RWPE2 (cell line): Measurements from ENCODE around the gene ICE1.
A peak's percentile ranks its signal among the peaks of the same experiment; 100 is the strongest.

Source experiments
- ATAC-seq: fragments of 200-7000 bp; cut with Tn5 transposase; 3 replicates; pipeline ENCODE4 v1.9.1; 2021; ENCODE audit warnings: low read depth
- DNase-seq: peaks from one replicate; pipeline ENCODE4 v3.0.0-alpha.2; 2020; ENCODE audit warnings: low spot score
- H3K27ac ChIP-seq: fragments of 450-650 bp; 2 replicates; pipeline ENCODE4 v1.5.1; 2017; ENCODE audit warnings: mild to moderate bottlenecking; ENCODE audit not compliant: poor library complexity, severe bottlenecking
- H3K27me3 ChIP-seq: fragments of 250-450 bp; sonication (Bioruptor Pico); 2 replicates; pipeline ENCODE4 v1.5.1; 2021; ENCODE audit warnings: mild to moderate bottlenecking, moderate library complexity; ENCODE audit not compliant: insufficient read depth, poor library complexity, severe bottlenecking
- H3K36me3 ChIP-seq: fragments of 250-450 bp; sonication (Bioruptor Pico); 2 replicates; pipeline ENCODE4 v1.5.1; 2020; ENCODE audit warnings: low read depth, mild to moderate bottlenecking, moderate library complexity
- H3K4me1 ChIP-seq: fragments of 250-450 bp; sonication (Bioruptor Pico); 2 replicates; pipeline ENCODE4 v1.5.1; 2021; ENCODE audit warnings: mild to moderate bottlenecking, moderate library complexity; ENCODE audit not compliant: insufficient read depth, poor library complexity, severe bottlenecking
- H3K4me3 ChIP-seq: fragments of 250-450 bp; sonication (Bioruptor Pico); 2 replicates; pipeline ENCODE4 v1.5.1; 2021; ENCODE audit warnings: mild to moderate bottlenecking, moderate library complexity; ENCODE audit not compliant: severe bottlenecking
- H3K9me3 ChIP-seq: fragments of 250-450 bp; sonication (Bioruptor Pico); 2 replicates; pipeline ENCODE4 v1.5.1; 2021; ENCODE audit warnings: mild to moderate bottlenecking, moderate library complexity; ENCODE audit not compliant: severe bottlenecking
- TF ChIP-seq, protein P1 (sequence below): fragments of 450-650 bp; IDR thresholded peaks from one replicate; pipeline ENCODE4 v1.5.1; 2017; ENCODE audit warnings: mild to moderate bottlenecking, moderate library complexity; ENCODE audit not compliant: poor library complexity, severe bottlenecking

The ICE1 gene

DNA sequence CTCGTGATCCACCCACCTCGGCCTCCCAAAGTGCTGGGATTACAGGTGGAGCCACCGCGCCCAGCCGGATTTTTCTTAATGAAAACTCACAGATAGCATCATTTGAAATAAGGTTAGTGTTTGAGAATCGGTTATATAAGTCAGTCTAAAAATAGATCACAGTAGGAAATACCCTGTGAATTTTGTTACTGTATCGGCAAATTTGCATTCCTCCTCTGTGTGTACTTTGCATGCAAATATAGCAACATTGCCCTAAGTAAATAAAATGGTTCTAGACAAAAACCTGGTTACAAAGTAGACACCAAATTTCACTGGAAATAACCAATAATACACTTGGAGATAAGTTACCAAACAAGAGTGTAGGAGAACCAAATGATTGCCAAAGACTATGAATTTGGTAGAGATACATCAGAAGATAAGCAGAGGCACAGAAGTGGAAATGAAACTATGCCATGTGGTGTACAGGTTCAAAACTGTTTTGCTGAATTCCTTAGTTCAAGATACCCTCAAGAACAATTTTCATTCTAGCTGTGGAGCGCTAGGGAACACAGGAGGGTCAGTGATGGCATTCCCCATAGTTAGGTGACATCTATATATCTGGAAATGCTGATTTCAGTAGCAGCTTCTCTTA lies 58.1 kb downstream of the ICE1 start:
- peaks cover 81% of the 10 kb centered on the region for H3K36me3 ChIP-seq
- H3K4me3 ChIP-seq, result no peak overlapping the region
- no peaks in the 10 kb centered on the region for H3K27me3 ChIP-seq
- no peak overlapping the region for H3K27ac ChIP-seq
- no peak for ATAC-seq
- DNase-seq, result no peak
- TF ChIP-seq, protein P1, sequence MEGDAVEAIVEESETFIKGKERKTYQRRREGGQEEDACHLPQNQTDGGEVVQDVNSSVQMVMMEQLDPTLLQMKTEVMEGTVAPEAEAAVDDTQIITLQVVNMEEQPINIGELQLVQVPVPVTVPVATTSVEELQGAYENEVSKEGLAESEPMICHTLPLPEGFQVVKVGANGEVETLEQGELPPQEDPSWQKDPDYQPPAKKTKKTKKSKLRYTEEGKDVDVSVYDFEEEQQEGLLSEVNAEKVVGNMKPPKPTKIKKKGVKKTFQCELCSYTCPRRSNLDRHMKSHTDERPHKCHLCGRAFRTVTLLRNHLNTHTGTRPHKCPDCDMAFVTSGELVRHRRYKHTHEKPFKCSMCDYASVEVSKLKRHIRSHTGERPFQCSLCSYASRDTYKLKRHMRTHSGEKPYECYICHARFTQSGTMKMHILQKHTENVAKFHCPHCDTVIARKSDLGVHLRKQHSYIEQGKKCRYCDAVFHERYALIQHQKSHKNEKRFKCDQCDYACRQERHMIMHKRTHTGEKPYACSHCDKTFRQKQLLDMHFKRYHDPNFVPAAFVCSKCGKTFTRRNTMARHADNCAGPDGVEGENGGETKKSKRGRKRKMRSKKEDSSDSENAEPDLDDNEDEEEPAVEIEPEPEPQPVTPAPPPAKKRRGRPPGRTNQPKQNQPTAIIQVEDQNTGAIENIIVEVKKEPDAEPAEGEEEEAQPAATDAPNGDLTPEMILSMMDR, result no peak
- no peaks in the 10 kb centered on the region for H3K4me1 ChIP-seq
- H3K9me3 ChIP-seq, result no peaks in the 10 kb centered on the region

DNA sequence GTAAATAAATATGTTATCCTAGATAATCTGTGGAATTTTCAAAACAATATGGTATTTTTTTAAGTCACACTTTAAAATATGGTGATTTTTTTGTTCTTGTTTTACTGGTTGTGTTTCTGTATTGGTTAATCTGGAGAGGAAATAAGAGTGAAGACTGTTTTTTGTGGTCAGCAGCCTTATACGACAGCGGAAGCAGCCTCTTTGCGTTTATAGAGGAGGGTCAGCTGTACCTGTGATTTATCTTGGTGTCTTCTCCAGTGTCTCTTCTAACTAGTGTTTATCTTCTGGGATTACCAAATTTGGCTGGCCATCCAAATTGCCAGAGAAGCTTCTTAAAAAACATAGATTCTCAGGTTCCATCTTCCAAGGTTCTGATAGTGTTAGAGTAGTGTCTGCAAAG lies 58.7 kb downstream of the ICE1 start:
- ATAC-seq (no peak), DNase-seq (no peak)
- H3K36me3 ChIP-seq, result peaks cover 79% of the 10 kb centered on the region
- H3K27me3 ChIP-seq, result no peaks in the 10 kb centered on the region
- H3K27ac ChIP-seq, result no peak overlapping the region
- no peak overlapping the region for H3K4me3 ChIP-seq
- no peaks in the 10 kb centered on the region for H3K9me3 ChIP-seq
- TF ChIP-seq, protein P1, result no peak
- H3K4me1 ChIP-seq, result no peaks in the 10 kb centered on the region

DNA sequence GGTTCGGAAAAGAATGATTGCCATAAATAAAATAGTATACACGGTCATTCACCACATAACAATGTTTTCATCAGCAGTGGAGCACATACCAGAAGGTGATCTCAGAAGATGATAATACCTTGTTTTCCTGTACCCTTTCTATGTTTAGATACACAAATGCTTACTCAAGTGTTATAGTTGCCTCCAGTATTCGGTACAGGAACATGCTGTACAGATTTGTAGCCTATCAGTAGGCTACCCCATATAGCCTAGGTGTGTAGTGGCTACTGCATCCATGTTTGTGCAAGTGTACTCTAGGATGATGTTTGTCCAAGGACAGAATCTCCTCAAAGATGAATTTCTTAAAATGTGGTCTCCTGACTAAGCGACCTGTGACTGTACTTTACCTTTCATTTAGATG lies 59.2 kb downstream of the ICE1 start:
- TF ChIP-seq, protein P1, result no peak
- Histone ChIP-seq H3K36me3 (peaks cover 79% of the 10 kb centered on the region), H3K4me1 (no peaks in the 10 kb centered on the region), H3K4me3 (no peak overlapping the region), H3K9me3 (no peaks in the 10 kb centered on the region), H3K27ac (no peak overlapping the region), H3K27me3 (no peaks in the 10 kb centered on the region)
- DNase-seq (no peak), ATAC-seq (no peak)

DNA sequence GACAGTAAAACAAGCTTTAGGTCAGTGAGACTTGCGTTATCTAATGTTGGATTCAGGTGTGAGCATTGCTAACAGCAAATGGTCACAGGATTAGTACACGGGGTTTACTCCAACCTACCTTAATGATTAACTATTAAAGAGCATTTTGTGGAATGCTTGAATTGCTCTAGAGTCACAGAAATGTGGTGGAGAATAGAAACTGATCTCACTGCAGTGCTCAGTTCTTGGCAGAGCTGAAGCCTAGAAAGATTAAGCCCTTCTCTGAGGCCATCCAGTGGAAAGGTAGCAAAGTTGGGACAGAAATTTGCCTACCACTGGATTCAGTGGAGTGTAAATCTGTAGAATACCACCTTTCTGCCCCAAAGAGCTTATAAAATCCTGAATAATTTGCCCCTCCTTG lies 60.9 kb downstream of the ICE1 start:
- DNase-seq (no peak), ATAC-seq (no peak)
- Histone ChIP-seq H3K36me3 (peaks cover 76% of the 10 kb centered on the region), H3K9me3 (no peaks in the 10 kb centered on the region), H3K4me3 (no peak overlapping the region), H3K4me1 (no peaks in the 10 kb centered on the region), H3K27ac (no peak overlapping the region), H3K27me3 (no peaks in the 10 kb centered on the region)
- TF ChIP-seq, protein P1, result no peak

DNA sequence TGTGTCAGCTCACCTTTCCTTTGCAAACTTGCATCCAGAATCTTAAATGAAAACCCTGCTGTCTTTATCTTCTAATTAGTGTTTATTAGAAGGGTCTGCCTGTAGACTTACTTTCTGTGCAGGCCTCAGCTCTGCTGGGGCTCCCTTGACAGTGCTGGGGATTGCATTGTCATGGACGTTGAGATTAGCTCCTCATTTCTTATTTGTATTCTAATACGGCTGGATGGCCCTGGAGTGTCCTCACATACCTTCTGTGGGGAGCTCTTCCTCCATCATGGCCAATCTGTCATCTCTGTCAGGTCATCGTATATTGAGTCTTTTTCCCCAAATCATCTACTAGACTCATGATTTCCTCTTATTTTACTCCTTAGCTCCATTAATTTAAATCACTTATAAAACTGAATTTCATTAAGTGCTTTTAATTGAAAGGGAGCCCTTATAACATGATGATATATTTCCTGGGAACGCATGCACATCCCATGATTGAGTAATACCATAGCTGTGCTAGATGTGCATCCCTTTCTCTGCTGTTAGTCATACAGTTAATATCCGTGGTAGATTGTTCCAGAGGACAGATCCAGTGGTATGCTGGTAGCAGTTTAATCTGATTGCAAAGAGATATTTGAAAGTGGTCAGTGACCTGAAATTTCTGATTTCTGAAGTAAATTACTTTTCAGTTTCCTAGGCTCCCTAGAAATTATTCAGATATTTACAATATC lies 61.6 kb downstream of the ICE1 start:
- ATAC-seq (peak; percentile 86), DNase-seq (no peak)
- Histone ChIP-seq H3K36me3 (peaks cover 76% of the 10 kb centered on the region), H3K27me3 (no peaks in the 10 kb centered on the region), H3K27ac (no peak overlapping the region), H3K4me1 (no peaks in the 10 kb centered on the region), H3K9me3 (no peaks in the 10 kb centered on the region), H3K4me3 (no peak overlapping the region)
- TF ChIP-seq, protein P1, result no peak
